Suppressor macrophage treated with lipopolysaccharide for 1 hour (primary cell): Measurements from ENCODE around the gene UGT1A7.
A peak's percentile ranks its signal among the peaks of the same experiment; 100 is the strongest.
"Not testable (repeated sequence)": the region's sequence is repeated elsewhere in the genome, so short reads cannot be mapped to it uniquely, and the experiment has no call there.

ENCODE experiments used
- DNase-seq, 3 donors: peaks; one replicate each; pipeline ENCODE4 v3.0.0-alpha.2; 2020 to 2022

UGT1A7 gene

GRCh38 chr2:233684640-233685039 is 2.9 kb downstream of the UGT1A7 start:
- no peak for DNase-seq

- DNase-seq: no peak
Observed at GRCh38 chr2:233686928-233687327, 5.2 kb downstream of the UGT1A7 start.

- no peak for DNase-seq
Observed at GRCh38 chr2:233688341-233688740, 6.6 kb downstream of the UGT1A7 start.

GRCh38 chr2:233689031-233689430 is 7.3 kb downstream of the UGT1A7 start:
- no peak for DNase-seq

- no peak for DNase-seq
Observed at GRCh38 chr2:233689501-233689900, 7.8 kb downstream of the UGT1A7 start.

DNA sequence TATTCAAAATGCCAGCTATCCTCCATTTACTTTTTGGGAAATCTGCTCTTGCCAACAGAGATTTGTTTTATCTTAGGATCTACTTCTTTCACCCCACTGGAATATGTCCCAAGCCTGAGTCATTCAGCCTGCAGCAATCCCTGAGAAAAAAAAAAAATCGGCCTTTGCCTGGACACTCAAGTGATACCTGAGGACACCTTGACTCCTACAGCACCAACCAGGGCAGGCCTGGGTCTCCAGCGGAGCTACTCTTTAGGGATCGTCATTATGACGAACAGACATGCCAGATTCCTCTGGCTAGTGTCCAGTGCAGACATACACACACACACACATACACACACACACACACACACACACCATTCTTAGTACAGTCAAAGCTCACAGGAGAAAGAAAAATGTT is 8.7 kb downstream of the UGT1A7 start:
- no peak for DNase-seq

- DNase-seq: no peak
Observed at GRCh38 chr2:233691443-233692433, 10.0 kb downstream of the UGT1A7 start.

GRCh38 chr2:233692648-233693047 is 10.9 kb downstream of the UGT1A7 start, which contains the start of gene UGT1A6:
Gene UGT1A6 (plus strand): TSS chr2:233692890. CDS start chr2:233693005, 115 bp downstream.
- no peak for DNase-seq

DNA sequence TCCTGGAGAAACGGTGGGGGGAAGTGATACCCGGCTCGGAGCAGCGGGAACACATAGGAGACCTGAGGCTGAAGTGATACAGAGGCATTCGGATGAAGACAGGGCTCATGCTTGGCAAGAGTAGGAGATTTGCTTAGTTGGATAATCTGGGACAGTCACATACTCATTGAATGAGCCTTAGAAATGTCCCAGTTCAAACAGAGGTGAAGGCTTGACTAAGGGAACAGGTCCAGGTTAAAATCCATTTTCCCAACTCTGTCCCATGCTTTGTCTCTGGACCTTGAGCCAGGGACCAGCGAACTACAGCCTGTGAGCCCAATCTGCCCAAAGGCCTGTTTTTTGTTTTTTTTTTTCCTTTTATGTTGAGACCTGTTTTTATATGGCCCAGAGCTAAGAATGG is 12.3 kb downstream of the UGT1A7 start:
- no peak for DNase-seq

- no peak for DNase-seq
Observed at GRCh38 chr2:233698740-233699139, 17.0 kb downstream of the UGT1A7 start.

DNA sequence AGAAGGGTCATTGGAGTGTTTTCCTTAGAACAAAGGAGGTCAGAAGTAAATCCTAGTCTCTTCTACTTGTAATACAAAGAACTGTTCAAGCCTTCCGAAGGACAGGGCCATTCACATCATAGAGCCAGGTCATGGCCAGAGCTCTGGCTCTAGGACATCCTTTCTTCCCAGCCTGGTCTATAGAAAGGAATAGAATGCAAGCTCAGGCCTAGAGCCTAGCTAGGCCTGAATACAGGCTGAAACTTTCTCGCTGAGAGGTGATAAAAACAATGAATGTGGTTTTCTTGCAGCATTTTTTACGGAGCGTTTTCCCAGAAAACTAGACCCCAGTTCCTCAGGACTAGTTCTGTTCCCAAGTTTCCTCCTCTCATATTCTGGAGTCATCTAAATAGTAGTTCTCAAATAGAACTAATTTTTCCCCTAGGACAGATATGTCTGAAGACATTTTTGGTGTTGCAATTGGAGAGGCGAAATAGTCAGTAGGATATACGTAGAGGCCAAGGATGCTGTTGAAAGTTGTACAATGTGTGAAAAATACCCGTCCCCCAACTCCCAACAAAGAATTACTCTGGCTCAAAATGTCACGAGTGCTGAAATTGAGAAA is 17.8 kb downstream of the UGT1A7 start:
- DNase-seq: no peak

- no peak for DNase-seq
Observed at GRCh38 chr2:233700028-233700635, 18.4 kb downstream of the UGT1A7 start.

GRCh38 chr2:233700842-233701241 is 19.1 kb downstream of the UGT1A7 start:
- not testable (repeated sequence) for DNase-seq

DNA sequence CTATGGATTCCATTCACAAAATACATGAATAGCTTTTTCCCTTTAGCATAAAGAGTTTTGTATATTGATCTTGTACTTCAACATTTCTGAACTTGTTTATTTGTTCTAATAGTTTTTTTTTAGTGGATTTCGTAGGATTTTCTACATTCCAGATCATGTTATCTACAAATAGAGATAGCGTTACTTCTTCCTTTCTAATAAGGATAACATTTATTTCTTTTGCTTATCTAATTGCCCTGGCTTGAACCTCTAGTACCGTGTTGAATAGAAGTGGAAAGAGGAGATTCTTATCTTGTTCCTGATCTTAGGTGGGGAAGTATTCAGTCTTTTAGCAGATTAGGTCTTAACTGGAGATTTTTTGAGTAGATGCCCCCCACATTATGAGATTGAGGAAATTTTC is 20.5 kb downstream of the UGT1A7 start:
- no peak for DNase-seq

GRCh38 chr2:233705911-233706506 is 24.3 kb downstream of the UGT1A7 start:
- no peak for DNase-seq

DNA sequence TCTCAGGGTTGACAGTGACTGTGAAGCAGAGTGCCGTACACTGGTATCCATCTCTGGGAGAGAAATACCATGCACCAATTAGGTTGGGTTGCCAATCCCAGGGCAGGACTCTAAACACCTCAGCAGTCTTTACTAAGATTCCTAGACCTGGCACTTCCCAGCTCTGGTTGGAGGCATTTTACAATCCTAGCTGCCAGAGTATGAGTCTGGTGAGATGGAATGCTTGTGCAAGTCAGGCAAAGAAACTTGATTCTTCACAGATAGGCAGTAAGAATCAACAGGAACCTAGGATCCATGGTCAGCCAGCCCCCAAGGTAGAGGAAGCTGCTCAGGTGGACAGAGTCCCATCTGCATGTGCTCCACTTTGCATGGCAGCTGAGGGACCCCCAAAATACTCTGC is 25.0 kb downstream of the UGT1A7 start:
- no peak for DNase-seq

GRCh38 chr2:233707940-233708644 is 26.4 kb downstream of the UGT1A7 start:
- DNase-seq: peak in 1 of 3 donors; percentile 15

GRCh38 chr2:233708942-233709341 is 27.2 kb downstream of the UGT1A7 start:
- no peak for DNase-seq

GRCh38 chr2:233711312-233712008 is 29.8 kb downstream of the UGT1A7 start:
- DNase-seq: peak; percentile 65 to 86 (median 78)

- DNase-seq: no peak
Observed at GRCh38 chr2:233712611-233713261, 31.0 kb downstream of the UGT1A7 start, which contains the start of gene UGT1A5. Gene UGT1A5 (plus strand): TSS chr2:233712907. CDS start chr2:233712992, 85 bp downstream.

- DNase-seq: no peak
Observed at GRCh38 chr2:233713262-233713615, 31.5 kb downstream of the UGT1A7 start.
